Ectodermal cell (in vitro differentiated cells): Measurements from ENCODE around the gene NAV2.

ENCODE experiments used
- H3K27ac ChIP-seq: 2 replicates; pipeline ENCODE4 v1.7.0; 2013; ENCODE audit warnings: mild to moderate bottlenecking, low read depth, low read length; ENCODE audit not compliant: insufficient read depth, poor library complexity, severe bottlenecking
- H3K27me3 ChIP-seq: 2 replicates; pipeline ENCODE4 v1.7.0; 2013; ENCODE audit warnings: mild to moderate bottlenecking, low read length; ENCODE audit not compliant: insufficient read depth, control insufficient read depth, poor library complexity, severe bottlenecking
- H3K36me3 ChIP-seq: one replicate; pipeline ENCODE4 v1.7.0; 2013; ENCODE audit warnings: low read length; ENCODE audit not compliant: control insufficient read depth, insufficient read depth
- H3K4me1 ChIP-seq: one replicate; pipeline ENCODE4 v1.7.0; 2013; ENCODE audit warnings: low read length; ENCODE audit not compliant: control insufficient read depth, insufficient read depth
- H3K4me3 ChIP-seq: 2 replicates; pipeline ENCODE4 v1.7.0; 2013; ENCODE audit warnings: low read depth, low read length, control low read depth; ENCODE audit not compliant: insufficient read depth
- H3K9me3 ChIP-seq: 2 replicates; pipeline ENCODE4 v1.7.0; 2013; ENCODE audit warnings: mild to moderate bottlenecking, low read length, moderate library complexity; ENCODE audit not compliant: control insufficient read depth
- WGBS, 2 experiments: methylation state at CpG; one replicate each; pipeline ENCODE4 v1.1.7; 2013; ENCODE audit warnings: missing lambda C conversion rate in 2 of 2; 5-methylcytosine and 5-hydroxymethylcytosine counted together

NAV2 gene

GRCh38 chr11:19814421-19814820 is 101.8 kb downstream of the NAV2 start:
- H3K36me3 ChIP-seq, result no peaks in the 10 kb centered on the region
- no peak overlapping the region for H3K27ac ChIP-seq
- no peaks in the 10 kb centered on the region for H3K9me3 ChIP-seq
- no peaks in the 10 kb centered on the region for H3K27me3 ChIP-seq
- H3K4me1 ChIP-seq, result peaks cover 31% of the 10 kb centered on the region
- 87 to 93% methylated on average over 2 of the region's 2 CpGs for WGBS, 2 experiments
- H3K4me3 ChIP-seq, result no peak overlapping the region

- H3K9me3 ChIP-seq, result no peaks in the 10 kb centered on the region
- H3K36me3 ChIP-seq, result no peaks in the 10 kb centered on the region
- peaks cover 25% of the 10 kb centered on the region for H3K4me1 ChIP-seq
- WGBS, 2 experiments, result 70 to 74% methylated on average over 10 of the region's 10 CpGs
- no peak overlapping the region for H3K4me3 ChIP-seq
- H3K27ac ChIP-seq, result no peak overlapping the region
- H3K27me3 ChIP-seq, result no peaks in the 10 kb centered on the region
Measured at GRCh38 chr11:19816040-19816439, 103.4 kb downstream of the NAV2 start.

- H3K36me3 ChIP-seq, result no peaks in the 10 kb centered on the region
- no peak overlapping the region for H3K27ac ChIP-seq
- no peak overlapping the region for H3K4me3 ChIP-seq
- WGBS, 2 experiments, result 35 to 41% methylated on average over 4 of the region's 4 CpGs
- no peaks in the 10 kb centered on the region for H3K9me3 ChIP-seq
- H3K27me3 ChIP-seq, result no peaks in the 10 kb centered on the region
- H3K4me1 ChIP-seq, result peaks cover 21% of the 10 kb centered on the region
Measured at GRCh38 chr11:19816817-19817216, 104.2 kb downstream of the NAV2 start.

- Histone ChIP-seq H3K4me3 (no peak overlapping the region), H3K27me3 (no peaks in the 10 kb centered on the region), H3K27ac (no peak overlapping the region), H3K4me1 (peaks cover 21% of the 10 kb centered on the region), H3K9me3 (no peaks in the 10 kb centered on the region), H3K36me3 (no peaks in the 10 kb centered on the region)
- 39 to 46% methylated on average over 6 of the region's 6 CpGs for WGBS, 2 experiments
Measured at GRCh38 chr11:19817265-19817851, 104.7 kb downstream of the NAV2 start.

- 42 to 49% methylated on average over 3 of the region's 3 CpGs for WGBS, 2 experiments
- Histone ChIP-seq H3K27ac (no peak overlapping the region), H3K9me3 (no peaks in the 10 kb centered on the region), H3K27me3 (no peaks in the 10 kb centered on the region), H3K4me1 (peaks cover 21% of the 10 kb centered on the region), H3K4me3 (no peak overlapping the region), H3K36me3 (no peaks in the 10 kb centered on the region)
Measured at GRCh38 chr11:19817870-19818269, 105.2 kb downstream of the NAV2 start.

GRCh38 chr11:19818619-19819018 is 106.0 kb downstream of the NAV2 start:
- WGBS, 2 experiments, result 86 to 91% methylated on average over 3 of the region's 3 CpGs
- Histone ChIP-seq H3K4me1 (peaks cover 21% of the 10 kb centered on the region), H3K4me3 (no peak overlapping the region), H3K36me3 (no peaks in the 10 kb centered on the region), H3K27me3 (no peaks in the 10 kb centered on the region), H3K27ac (no peak overlapping the region), H3K9me3 (no peaks in the 10 kb centered on the region)

GRCh38 chr11:19819148-19819547 is 106.5 kb downstream of the NAV2 start:
- Histone ChIP-seq H3K27ac (no peak overlapping the region), H3K4me1 (peaks cover 21% of the 10 kb centered on the region)
- 61 to 74% methylated on average over 2 of the region's 2 CpGs for WGBS, 2 experiments

GRCh38 chr11:19820100-19820499 is 107.5 kb downstream of the NAV2 start:
- Histone ChIP-seq H3K27me3 (no peaks in the 10 kb centered on the region), H3K4me3 (no peak overlapping the region), H3K36me3 (no peaks in the 10 kb centered on the region)

More at GRCh38 chr11:19819148-19819547, 106.5 kb downstream of the NAV2 start:
- Histone ChIP-seq H3K36me3 (no peaks in the 10 kb centered on the region), H3K4me3 (no peak overlapping the region), H3K9me3 (no peaks in the 10 kb centered on the region), H3K27me3 (no peaks in the 10 kb centered on the region)

GRCh38 chr11:19821412-19821875 is 108.8 kb downstream of the NAV2 start:
- Histone ChIP-seq H3K27me3 (no peaks in the 10 kb centered on the region), H3K36me3 (no peaks in the 10 kb centered on the region), H3K9me3 (no peaks in the 10 kb centered on the region), H3K4me3 (no peak overlapping the region), H3K27ac (no peak overlapping the region), H3K4me1 (peaks cover 11% of the 10 kb centered on the region)
- 85 to 100% methylated on average over 1 of the region's 1 CpG for WGBS, 2 experiments

More at GRCh38 chr11:19820100-19820499, 107.5 kb downstream of the NAV2 start:
- WGBS, 2 experiments, result 96 to 97% methylated on average over 1 of the region's 1 CpG
- Histone ChIP-seq H3K27ac (no peak overlapping the region), H3K4me1 (peaks cover 21% of the 10 kb centered on the region), H3K9me3 (no peaks in the 10 kb centered on the region)

- WGBS, 2 experiments, result 92% methylated on average over 3 of the region's 3 CpGs
- Histone ChIP-seq H3K4me1 (peaks cover 7% of the 10 kb centered on the region), H3K27me3 (no peaks in the 10 kb centered on the region), H3K36me3 (no peaks in the 10 kb centered on the region), H3K27ac (no peak overlapping the region), H3K4me3 (no peak overlapping the region), H3K9me3 (no peaks in the 10 kb centered on the region)
Measured at GRCh38 chr11:19821993-19822392, 109.4 kb downstream of the NAV2 start.

- no peaks in the 10 kb centered on the region for H3K36me3 ChIP-seq
- no peak overlapping the region for H3K27ac ChIP-seq
- no peaks in the 10 kb centered on the region for H3K27me3 ChIP-seq
- no peak overlapping the region for H3K4me3 ChIP-seq
- H3K4me1 ChIP-seq, result peaks cover 2% of the 10 kb centered on the region
- H3K9me3 ChIP-seq, result no peaks in the 10 kb centered on the region
Measured at GRCh38 chr11:19822531-19822930, 109.9 kb downstream of the NAV2 start.
